HepG2 (cell line): ENCODE measurements around the gene CHKB. TPM values are rescaled to one million over a fixed set of nuclear protein-coding genes. Genes with fewer than 3 reads are reported as not detected.

ENCODE experiments used
- CEBPB ChIP-seq: IDR thresholded peaks from 2 replicates; pipeline ENCODE4 v1.6.1; 2011; ENCODE audit warnings: low read depth, low read length, improper control_type of control experiment, borderline replicate concordance
- DNMT1 ChIP-seq: sonication (generic); formaldehyde crosslinking; IDR thresholded peaks from 2 replicates; pipeline ENCODE4 v1.5.1; 2020; ENCODE audit warnings: mild to moderate bottlenecking, missing genetic modification reagents
- ESRRA ChIP-seq: sonication (generic); formaldehyde crosslinking; IDR thresholded peaks from 2 replicates; pipeline ENCODE4 v1.5.1; 2020; ENCODE audit warnings: mild to moderate bottlenecking, low read depth, missing genetic modification reagents
- GTF2F1 ChIP-seq: fragments of 150-350 bp; IDR thresholded peaks from 2 replicates; pipeline ENCODE4 v1.6.1; 2014; ENCODE audit warnings: low read length
- MIXL1 ChIP-seq: IDR thresholded peaks from 2 replicates; pipeline ENCODE4 v1.6.1; 2016
- SIN3B ChIP-seq: fragments of 150-350 bp; IDR thresholded peaks from 2 replicates; pipeline ENCODE4 v1.6.1; 2014; ENCODE audit warnings: low read length
- THAP11 ChIP-seq: IDR thresholded peaks from 2 replicates; pipeline ENCODE4 v1.6.1; 2016; ENCODE audit warnings: missing biosample characterization, missing genetic modification reagents
- ZKSCAN1 ChIP-seq: fragments of 150-350 bp; IDR thresholded peaks from 2 replicates; pipeline ENCODE4 v1.6.1; 2014; ENCODE audit warnings: low read length
- ZNF12 ChIP-seq: sonication (generic); formaldehyde crosslinking; IDR thresholded peaks from 2 replicates; pipeline ENCODE4 v1.5.0; 2020; ENCODE audit warnings: missing genetic modification reagents
- ZNF138 ChIP-seq: sonication (generic); formaldehyde crosslinking; IDR thresholded peaks from 2 replicates; pipeline ENCODE4 v1.5.0; 2020; ENCODE audit warnings: mild to moderate bottlenecking, low read depth, missing genetic modification reagents
- ZNF383 ChIP-seq: sonication (generic); formaldehyde crosslinking; IDR thresholded peaks from 2 replicates; pipeline ENCODE4 v1.4.0; 2020; ENCODE audit warnings: missing genetic modification reagents, mild to moderate bottlenecking, borderline replicate concordance
- ZNF563 ChIP-seq: sonication (generic); formaldehyde crosslinking; IDR thresholded peaks from 2 replicates; pipeline ENCODE4 v1.8.0; 2022; ENCODE audit warnings: mild to moderate bottlenecking, moderate library complexity, missing genetic modification reagents
- ZNF567 ChIP-seq: sonication (generic); formaldehyde crosslinking; IDR thresholded peaks from 2 replicates; pipeline ENCODE4 v1.8.1; 2023; ENCODE audit warnings: mild to moderate bottlenecking, missing genetic modification reagents, borderline replicate concordance
- ZNF768 ChIP-seq: sonication (generic); formaldehyde crosslinking; IDR thresholded peaks from 2 replicates; pipeline ENCODE4 v1.4.0; 2020; ENCODE audit warnings: missing genetic modification reagents
- ZNF781 ChIP-seq: sonication (generic); formaldehyde crosslinking; IDR thresholded peaks from 2 replicates; pipeline ENCODE4 v1.5.1; 2020; ENCODE audit warnings: borderline replicate concordance, mild to moderate bottlenecking, missing genetic modification reagents; ENCODE audit errors: not compliant biosample characterization
- polyA plus RNA-seq, 8 experiments: library from polyadenylated mRNA; depleted of rRNA in 3 of 8; stranded (reverse) in 7 of 8; unstranded in 1 of 8; fragments of >200 nt; fragmentation: Illumina TruSeq in 4 of 8; extraction: Trizol in 4 of 8; gene quantifications; 2 replicates each; pipeline versions ENCODE4 v1.2.1 to v1.2.3, GENCODE V29; 2011 to 2016; ENCODE audit warnings: low read depth in 4 of 8, missing spikeins in 1 of 8, mixed read lengths in 1 of 8; ENCODE audit not compliant: insufficient read depth in 1 of 8
- total RNA-seq, 5 experiments: library from RNA; depleted of rRNA; stranded (reverse); fragments of >200 nt; fragmentation: Illumina TruSeq; extraction: Trizol; gene quantifications; 2 replicates each; pipeline ENCODE4 v1.2.3, GENCODE V29; 2016; ENCODE audit warnings: low read depth in 1 of 5
- TF ChIP-seq, protein P1 (sequence below): sonication (generic); formaldehyde crosslinking; IDR thresholded peaks from 2 replicates; pipeline ENCODE4 v1.5.1; 2020; ENCODE audit warnings: mild to moderate bottlenecking, missing genetic modification reagents, borderline replicate concordance
- TF ChIP-seq, protein P2 (sequence below): sonication (generic); formaldehyde crosslinking; IDR thresholded peaks from 2 replicates; pipeline ENCODE4 v1.5.0; 2020; ENCODE audit warnings: missing genetic modification reagents
- TF ChIP-seq, protein P3 (sequence below): sonication (generic); formaldehyde crosslinking; IDR thresholded peaks from 2 replicates; pipeline ENCODE4 v1.8.0; 2022; ENCODE audit warnings: mild to moderate bottlenecking, missing genetic modification reagents
- TF ChIP-seq, protein P4 (sequence below): sonication (generic); formaldehyde crosslinking; IDR thresholded peaks from 2 replicates; pipeline ENCODE4 v1.5.0; 2020; ENCODE audit warnings: mild to moderate bottlenecking, missing genetic modification reagents, borderline replicate concordance
- TF ChIP-seq, protein P5 (sequence below): sonication (generic); formaldehyde crosslinking; IDR thresholded peaks from 2 replicates; pipeline ENCODE4 v1.8.0; 2022; ENCODE audit warnings: mild to moderate bottlenecking, missing genetic modification reagents, borderline replicate concordance

The CHKB gene
- total and polyA plus RNA-seq, 2 of the 13 experiments (the other 11 are each of a cell fraction or from before 2014, with no cell fraction given) = 24.5 to 42.7 TPM

DNA sequence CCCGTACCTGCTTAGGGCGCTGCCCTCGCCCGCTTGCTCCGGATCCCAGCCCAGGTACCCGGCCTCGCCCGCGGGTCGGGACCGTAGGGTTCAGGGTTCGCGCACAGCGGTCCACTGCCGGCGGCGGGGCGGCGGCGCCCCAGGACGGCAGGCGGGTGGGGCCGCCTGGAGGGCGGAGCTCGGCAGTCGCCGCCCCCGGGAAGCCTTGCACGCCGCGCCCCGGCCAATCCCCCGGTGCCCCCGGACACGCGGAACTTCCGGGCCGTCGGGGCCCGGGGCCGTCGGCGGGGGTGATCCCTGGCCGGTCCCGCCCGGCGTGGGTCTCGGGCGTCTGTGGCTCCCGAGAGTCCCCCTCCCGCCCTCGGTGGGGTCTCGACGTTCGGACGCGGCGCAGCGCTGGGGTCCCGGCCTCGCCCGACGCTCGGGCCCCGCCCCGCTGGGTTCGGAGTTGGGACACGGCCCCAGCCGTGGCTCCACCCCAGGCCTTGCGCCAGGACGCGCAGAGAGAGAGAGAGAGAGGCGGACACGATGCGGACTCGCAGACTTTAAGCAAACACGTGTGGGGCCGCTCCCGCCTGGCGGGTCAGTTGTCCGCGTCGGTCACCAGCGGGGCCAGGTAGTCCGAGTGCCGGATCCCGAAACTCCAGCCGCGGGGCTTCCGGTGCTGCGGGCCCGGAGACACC is 52.6 kb downstream of the CHKB start, which contains the start of gene TYMP (continued):
- TF ChIP-seq, protein P1, sequence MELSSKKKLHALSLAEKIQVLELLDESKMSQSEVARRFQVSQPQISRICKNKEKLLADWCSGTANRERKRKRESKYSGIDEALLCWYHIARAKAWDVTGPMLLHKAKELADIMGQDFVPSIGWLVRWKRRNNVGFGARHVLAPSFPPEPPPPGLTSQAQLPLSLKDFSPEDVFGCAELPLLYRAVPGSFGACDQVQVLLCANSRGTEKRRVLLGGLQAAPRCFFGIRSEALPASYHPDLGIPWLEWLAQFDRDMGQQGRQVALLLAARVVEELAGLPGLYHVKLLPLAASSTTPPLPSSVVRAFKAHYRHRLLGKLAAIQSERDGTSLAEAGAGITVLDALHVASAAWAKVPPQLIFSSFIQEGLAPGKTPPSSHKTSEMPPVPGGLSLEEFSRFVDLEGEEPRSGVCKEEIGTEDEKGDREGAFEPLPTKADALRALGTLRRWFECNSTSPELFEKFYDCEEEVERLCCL = no peak
- TF ChIP-seq CEBPB (peak; percentile 31; the same call in 1 of the 2 replicates), GTF2F1 (no peak), SIN3B (no peak), THAP11 (CRISPR knock-in tag) (peak; percentile 60; the same call in 1 of the 2 replicates), ZNF12 (CRISPR knock-in tag) (peak; percentile 40; the same call in 1 of the 2 replicates), ZNF138 (CRISPR knock-in tag) (peak; percentile 45; the same call in 1 of the 2 replicates), DNMT1 (no peak), ESRRA (CRISPR knock-in tag) (peak; percentile 50; the same call in 1 of the 2 replicates), ZNF563 (CRISPR knock-in tag) (peak; percentile 87), ZNF383 (CRISPR knock-in tag) (no peak), ZNF567 (no peak), ZNF781 (CRISPR knock-in tag) (peak; percentile 52), ZNF768 (peak; percentile 34; the same call in 1 of the 2 replicates), ZKSCAN1 (no peak), MIXL1 (CRISPR knock-in tag) (no peak)
- TF ChIP-seq, protein P2, sequence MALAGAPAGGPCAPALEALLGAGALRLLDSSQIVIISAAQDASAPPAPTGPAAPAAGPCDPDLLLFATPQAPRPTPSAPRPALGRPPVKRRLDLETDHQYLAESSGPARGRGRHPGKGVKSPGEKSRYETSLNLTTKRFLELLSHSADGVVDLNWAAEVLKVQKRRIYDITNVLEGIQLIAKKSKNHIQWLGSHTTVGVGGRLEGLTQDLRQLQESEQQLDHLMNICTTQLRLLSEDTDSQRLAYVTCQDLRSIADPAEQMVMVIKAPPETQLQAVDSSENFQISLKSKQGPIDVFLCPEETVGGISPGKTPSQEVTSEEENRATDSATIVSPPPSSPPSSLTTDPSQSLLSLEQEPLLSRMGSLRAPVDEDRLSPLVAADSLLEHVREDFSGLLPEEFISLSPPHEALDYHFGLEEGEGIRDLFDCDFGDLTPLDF (CRISPR knock-in tag) = peak; percentile 79
- TF ChIP-seq, protein P3, sequence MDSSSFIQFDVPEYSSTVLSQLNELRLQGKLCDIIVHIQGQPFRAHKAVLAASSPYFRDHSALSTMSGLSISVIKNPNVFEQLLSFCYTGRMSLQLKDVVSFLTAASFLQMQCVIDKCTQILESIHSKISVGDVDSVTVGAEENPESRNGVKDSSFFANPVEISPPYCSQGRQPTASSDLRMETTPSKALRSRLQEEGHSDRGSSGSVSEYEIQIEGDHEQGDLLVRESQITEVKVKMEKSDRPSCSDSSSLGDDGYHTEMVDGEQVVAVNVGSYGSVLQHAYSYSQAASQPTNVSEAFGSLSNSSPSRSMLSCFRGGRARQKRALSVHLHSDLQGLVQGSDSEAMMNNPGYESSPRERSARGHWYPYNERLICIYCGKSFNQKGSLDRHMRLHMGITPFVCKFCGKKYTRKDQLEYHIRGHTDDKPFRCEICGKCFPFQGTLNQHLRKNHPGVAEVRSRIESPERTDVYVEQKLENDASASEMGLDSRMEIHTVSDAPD (CRISPR knock-in tag) = no peak
- TF ChIP-seq, protein P4, sequence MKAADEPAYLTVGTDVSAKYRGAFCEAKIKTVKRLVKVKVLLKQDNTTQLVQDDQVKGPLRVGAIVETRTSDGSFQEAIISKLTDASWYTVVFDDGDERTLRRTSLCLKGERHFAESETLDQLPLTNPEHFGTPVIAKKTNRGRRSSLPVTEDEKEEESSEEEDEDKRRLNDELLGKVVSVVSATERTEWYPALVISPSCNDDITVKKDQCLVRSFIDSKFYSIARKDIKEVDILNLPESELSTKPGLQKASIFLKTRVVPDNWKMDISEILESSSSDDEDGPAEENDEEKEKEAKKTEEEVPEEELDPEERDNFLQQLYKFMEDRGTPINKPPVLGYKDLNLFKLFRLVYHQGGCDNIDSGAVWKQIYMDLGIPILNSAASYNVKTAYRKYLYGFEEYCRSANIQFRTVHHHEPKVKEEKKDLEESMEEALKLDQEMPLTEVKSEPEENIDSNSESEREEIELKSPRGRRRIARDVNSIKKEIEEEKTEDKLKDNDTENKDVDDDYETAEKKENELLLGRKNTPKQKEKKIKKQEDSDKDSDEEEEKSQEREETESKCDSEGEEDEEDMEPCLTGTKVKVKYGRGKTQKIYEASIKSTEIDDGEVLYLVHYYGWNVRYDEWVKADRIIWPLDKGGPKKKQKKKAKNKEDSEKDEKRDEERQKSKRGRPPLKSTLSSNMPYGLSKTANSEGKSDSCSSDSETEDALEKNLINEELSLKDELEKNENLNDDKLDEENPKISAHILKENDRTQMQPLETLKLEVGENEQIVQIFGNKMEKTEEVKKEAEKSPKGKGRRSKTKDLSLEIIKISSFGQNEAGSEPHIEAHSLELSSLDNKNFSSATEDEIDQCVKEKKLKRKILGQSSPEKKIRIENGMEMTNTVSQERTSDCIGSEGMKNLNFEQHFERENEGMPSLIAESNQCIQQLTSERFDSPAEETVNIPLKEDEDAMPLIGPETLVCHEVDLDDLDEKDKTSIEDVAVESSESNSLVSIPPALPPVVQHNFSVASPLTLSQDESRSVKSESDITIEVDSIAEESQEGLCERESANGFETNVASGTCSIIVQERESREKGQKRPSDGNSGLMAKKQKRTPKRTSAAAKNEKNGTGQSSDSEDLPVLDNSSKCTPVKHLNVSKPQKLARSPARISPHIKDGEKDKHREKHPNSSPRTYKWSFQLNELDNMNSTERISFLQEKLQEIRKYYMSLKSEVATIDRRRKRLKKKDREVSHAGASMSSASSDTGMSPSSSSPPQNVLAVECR (CRISPR knock-in tag) = peak; percentile 74; the same call in 1 of the 2 replicates
- TF ChIP-seq, protein P5, sequence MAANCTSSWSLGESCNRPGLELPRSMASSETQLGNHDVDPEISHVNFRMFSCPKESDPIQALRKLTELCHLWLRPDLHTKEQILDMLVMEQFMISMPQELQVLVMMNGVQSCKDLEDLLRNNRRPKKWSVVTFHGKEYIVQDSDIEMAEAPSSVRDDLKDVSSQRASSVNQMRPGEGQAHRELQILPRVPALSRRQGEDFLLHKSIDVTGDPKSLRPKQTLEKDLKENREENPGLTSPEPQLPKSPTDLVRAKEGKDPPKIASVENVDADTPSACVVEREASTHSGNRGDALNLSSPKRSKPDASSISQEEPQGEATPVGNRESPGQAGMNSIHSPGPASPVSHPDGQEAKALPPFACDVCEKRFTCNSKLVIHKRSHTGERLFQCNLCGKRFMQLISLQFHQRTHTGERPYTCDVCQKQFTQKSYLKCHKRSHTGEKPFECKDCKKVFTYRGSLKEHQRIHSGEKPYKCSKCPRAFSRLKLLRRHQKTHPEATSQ (CRISPR knock-in tag) = no peak
